Measurements from ENCODE around the gene HSPD1.
"Not testable (repeated sequence)": the region's sequence is repeated elsewhere in the genome, so short reads cannot be mapped to it uniquely, and the experiment has no call there.

The HSPD1 gene

GRCh38 chr2:197495433-197496134 lies 4.1 kb downstream of the HSPD1 start:
- DNase-seq, result no peak

GRCh38 chr2:197487385-197487784 lies 12.3 kb downstream of the HSPD1 start:
- DNase-seq, result no peak

- DNase-seq, result no peak
These were observed 13.5 kb downstream of the HSPD1 start for GRCh38 chr2:197486175-197486574.

- not testable (repeated sequence) for DNase-seq
These were observed 15.4 kb downstream of the HSPD1 start for GRCh38 chr2:197484248-197484647.

- no peak for DNase-seq
These were observed 19.2 kb downstream of the HSPD1 start for GRCh38 chr2:197480165-197481036.

- no peak for DNase-seq
These were observed 21.8 kb downstream of the HSPD1 start for GRCh38 chr2:197477797-197478196.

- no peak for DNase-seq
These were observed 27.5 kb downstream of the HSPD1 start for GRCh38 chr2:197472166-197472565.

GRCh38 chr2:197464175-197464574 lies 35.5 kb downstream of the HSPD1 start:
- peak; percentile 37 for DNase-seq

- no peak for DNase-seq
These were observed 38.6 kb downstream of the HSPD1 start for GRCh38 chr2:197461057-197461456.

- DNase-seq, result no peak
These were observed 39.0 kb downstream of the HSPD1 start for GRCh38 chr2:197460649-197461048.

- no peak for DNase-seq
These were observed 44.2 kb downstream of the HSPD1 start for GRCh38 chr2:197455428-197455827.

- no peak for DNase-seq
These were observed 44.7 kb downstream of the HSPD1 start for GRCh38 chr2:197454923-197455322.

GRCh38 chr2:197453914-197454398 lies 45.7 kb downstream of the HSPD1 start:
- no peak for DNase-seq

- peak; percentile 100 for DNase-seq
These were observed 46.3 kb downstream of the HSPD1 start, which contains the start of gene COQ10B for GRCh38 chr2:197453123-197453913. Gene COQ10B, plus strand, starts transcription at chr2:197453552. Its CDS starts 9 bp downstream, at chr2:197453561.

- DNase-seq, result no peak
These were observed 46.9 kb downstream of the HSPD1 start for GRCh38 chr2:197452754-197453122.

GRCh38 chr2:197450935-197451358 lies 48.7 kb downstream of the HSPD1 start:
- not testable (repeated sequence) for DNase-seq

GRCh38 chr2:197450465-197450864 lies 49.2 kb downstream of the HSPD1 start:
- DNase-seq, result no peak

- DNase-seq, result no peak
These were observed 52.8 kb downstream of the HSPD1 start for GRCh38 chr2:197446844-197447243.

- peak; percentile 31 for DNase-seq
These were observed 53.9 kb downstream of the HSPD1 start for GRCh38 chr2:197445746-197446145.

- no peak for DNase-seq
These were observed 56.8 kb downstream of the HSPD1 start for GRCh38 chr2:197442857-197443256.

- no peak for DNase-seq
These were observed 62.3 kb downstream of the HSPD1 start for GRCh38 chr2:197437380-197437779.
